Osteocyte (in vitro differentiated cells): ENCODE measurements around the gene TLE7. TPM values are rescaled to one million over a fixed set of nuclear protein-coding genes. Genes with fewer than 3 reads are reported as not detected.

Source experiments
- DNase-seq: peaks from one replicate; pipeline ENCODE4 v3.0.0; 2021; ENCODE audit warnings: mixed read lengths; ENCODE audit not compliant: unreplicated experiment; ENCODE audit errors: extremely low spot score
- H3K27ac Mint-ChIP-seq: one replicate; pipeline ENCODE4 v1.8.0; 2021; ENCODE audit warnings: mild to moderate bottlenecking, mixed read lengths; ENCODE audit not compliant: unreplicated experiment
- H3K27me3 Mint-ChIP-seq: one replicate; pipeline ENCODE4 v1.8.0; 2021; ENCODE audit warnings: mixed read lengths; ENCODE audit not compliant: unreplicated experiment
- H3K36me3 Mint-ChIP-seq: one replicate; pipeline ENCODE4 v1.8.0; 2021; ENCODE audit warnings: mixed read lengths; ENCODE audit not compliant: unreplicated experiment
- H3K4me1 Mint-ChIP-seq: one replicate; pipeline ENCODE4 v1.8.0; 2021; ENCODE audit warnings: mixed read lengths; ENCODE audit not compliant: unreplicated experiment
- H3K4me3 Mint-ChIP-seq: one replicate; pipeline ENCODE4 v1.8.0; 2021; ENCODE audit warnings: mild to moderate bottlenecking, moderate library complexity, mixed read lengths; ENCODE audit not compliant: unreplicated experiment
- H3K9me3 Mint-ChIP-seq: one replicate; pipeline ENCODE4 v1.8.0; 2021; ENCODE audit warnings: mixed read lengths; ENCODE audit not compliant: unreplicated experiment
- CTCF ChIP-seq: fragments of 200-600 bp; sonication (generic); IDR thresholded peaks from 2 replicates; pipeline ENCODE4 v1.5.0; 2021; ENCODE audit warnings: antibody characterized with exemption, mild to moderate bottlenecking, moderate library complexity
- total RNA-seq: library from RNA; stranded (reverse); gene quantifications from 2 replicates; pipeline ENCODE4 v1.2.1, GENCODE V29; 2021

Gene TLE7
- total RNA-seq, 1 donor from 2014 or later: not detected

- Mint-ChIP-seq H3K27me3 (no peaks in the 10 kb centered on the region), H3K9me3 (peaks cover 21% of the 10 kb centered on the region), H3K27ac (no peak overlapping the region), H3K4me3 (no peak overlapping the region), H3K4me1 (peaks cover 16% of the 10 kb centered on the region), H3K36me3 (peaks cover 49% of the 10 kb centered on the region)
- no peak for TF ChIP-seq CTCF
- no peak for DNase-seq
Observed at GRCh38 chr16:71456801-71457200, 14.9 kb upstream of the TLE7 start.

GRCh38 chr16:71453036-71453435 lies 11.2 kb upstream of the TLE7 start:
- Mint-ChIP-seq H3K27me3 (no peaks in the 10 kb centered on the region), H3K4me1 (no peaks in the 10 kb centered on the region), H3K9me3 (peaks cover 41% of the 10 kb centered on the region), H3K4me3 (no peak overlapping the region), H3K36me3 (peaks cover 87% of the 10 kb centered on the region), H3K27ac (no peak overlapping the region)
- DNase-seq: no peak
- TF ChIP-seq CTCF: no peak

GRCh38 chr16:71449020-71449419 lies 7.2 kb upstream of the TLE7 start:
- Mint-ChIP-seq H3K36me3 (peaks cover 69% of the 10 kb centered on the region), H3K27ac (no peak overlapping the region)
- DNase-seq: no peak

GRCh38 chr16:71448274-71448866 lies 6.5 kb upstream of the TLE7 start:
- Mint-ChIP-seq H3K27ac (no peak overlapping the region), H3K4me1 (no peaks in the 10 kb centered on the region), H3K36me3 (peaks cover 63% of the 10 kb centered on the region), H3K4me3 (no peak overlapping the region), H3K27me3 (no peaks in the 10 kb centered on the region), H3K9me3 (peaks cover 58% of the 10 kb centered on the region)
- TF ChIP-seq CTCF: no peak
- no peak for DNase-seq

More at GRCh38 chr16:71449020-71449419, 7.2 kb upstream of the TLE7 start:
- H3K9me3 Mint-ChIP-seq: peaks cover 54% of the 10 kb centered on the region
- H3K4me3 Mint-ChIP-seq: no peak overlapping the region
- no peak for TF ChIP-seq CTCF
- H3K27me3 Mint-ChIP-seq: no peaks in the 10 kb centered on the region
- H3K4me1 Mint-ChIP-seq: no peaks in the 10 kb centered on the region

GRCh38 chr16:71443714-71444113 lies 1.9 kb upstream of the TLE7 start:
- Mint-ChIP-seq H3K9me3 (peaks cover 31% of the 10 kb centered on the region), H3K27me3 (no peaks in the 10 kb centered on the region), H3K36me3 (peaks cover 16% of the 10 kb centered on the region), H3K4me1 (no peaks in the 10 kb centered on the region), H3K27ac (no peak overlapping the region), H3K4me3 (no peak overlapping the region)
- no peak for TF ChIP-seq CTCF
- peak; percentile 76 for DNase-seq
